Astrocyte (in vitro differentiated cells and primary cell): ENCODE measurements around the gene MT1G.

ENCODE experiments used
- CTCF ChIP-seq: IDR thresholded peaks from 2 replicates; pipeline ENCODE4 v1.5.1; 2011; ENCODE audit warnings: low read depth, mild to moderate bottlenecking, inconsistent platforms, low read length, moderate library complexity; ENCODE audit not compliant: insufficient read depth
- EZH2 ChIP-seq: IDR thresholded peaks from 2 replicates; pipeline ENCODE4 v1.6.1; 2012; ENCODE audit warnings: mild to moderate bottlenecking, low read length, inconsistent platforms; ENCODE audit not compliant: insufficient read depth

DNA sequence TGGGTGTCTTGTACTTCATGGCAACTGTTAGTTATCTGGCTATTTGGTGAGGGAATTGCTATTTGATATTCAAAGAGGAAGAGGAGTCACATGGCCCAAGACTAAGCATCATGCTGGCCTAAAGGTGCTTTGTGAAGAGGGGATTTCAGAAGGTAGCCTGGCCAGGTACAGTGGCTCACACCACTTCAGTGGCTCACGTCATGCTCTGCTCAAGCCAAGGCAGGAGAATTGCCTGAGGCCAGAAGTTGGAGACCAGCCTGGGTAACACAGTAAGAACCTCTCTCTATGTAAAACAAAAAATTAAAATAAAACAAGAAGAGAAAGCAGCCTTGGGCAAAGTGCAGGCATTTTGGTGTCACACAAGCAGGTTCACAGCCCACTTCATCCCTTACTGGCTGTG is 22.6 kb downstream of the MT1G start:
- TF ChIP-seq CTCF (no peak), EZH2 (no peak)
